ENCODE data around the gene FXYD5. TPM values are rescaled to one million over a fixed set of nuclear protein-coding genes. Genes with fewer than 3 reads are reported as not detected.

Gene FXYD5
- total and polyA plus RNA-seq, 2 donors (not counting 3 experiments of a cell fraction or from before 2014, with no cell fraction given), result 223 to 290 TPM

DNA sequence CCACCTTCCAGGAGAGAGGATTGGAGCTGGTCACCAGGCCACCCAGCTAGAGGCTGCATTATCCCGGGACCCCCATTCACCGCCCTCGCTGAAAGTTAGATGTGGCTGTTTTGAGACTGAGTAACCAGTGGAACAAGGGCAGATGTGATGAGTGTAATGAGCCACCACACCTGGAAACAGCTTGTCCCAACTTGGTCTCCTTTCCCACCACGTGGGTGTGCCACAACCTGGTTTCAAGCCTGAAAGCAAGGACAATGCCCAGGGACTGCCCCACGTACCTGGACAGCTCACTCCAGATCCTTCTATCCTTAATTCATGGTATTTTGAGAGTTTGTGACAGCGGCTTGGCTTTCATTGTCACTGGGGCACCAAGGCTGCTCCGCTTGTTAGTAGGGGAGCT lies 26.7 kb upstream of the FXYD5 start:
- DNase-seq (ENCODE audit: low read depth, low spot score) (no peak), FAIRE-seq (no peak)
- Histone ChIP-seq H3K9ac (replicated peaks; ENCODE audit: extremely low read depth, insufficient read depth, low read length) (no peak overlapping the region), H3K9me3 (replicated peaks; ENCODE audit: control insufficient read depth, insufficient read depth, low read length) (no peaks in the 10 kb centered on the region), H3K4me3 (replicated peaks in 1 of 3; ENCODE audit: insufficient read depth in 1 of 3, low read depth in 1 of 3, low read length in 3 of 3) (no peak overlapping the region), H3K4me1 (ENCODE audit: control insufficient read depth, extremely low read depth, insufficient read depth, low read length) (peaks cover 3% of the 10 kb centered on the region), H3K79me2 (ENCODE audit: control insufficient read depth, insufficient read depth, low read length) (no peaks in the 10 kb centered on the region), H3K4me2 (ENCODE audit: insufficient read depth, low read length) (no peak overlapping the region), H3K27me3 (ENCODE audit: control insufficient read depth in 2 of 2, insufficient read depth in 2 of 2, low read length in 2 of 2) (no peaks in the 10 kb centered on the region), H3K27ac (ENCODE audit: insufficient read depth, low read depth, low read length) (no peak overlapping the region), H2AFZ (ENCODE audit: low read depth, low read length) (no peak overlapping the region), H4K20me1 (replicated peaks; ENCODE audit: control insufficient read depth, extremely low read depth, insufficient read depth, low read length) (no peaks in the 10 kb centered on the region), H3K9me1 (replicated peaks; ENCODE audit: control insufficient read depth, extremely low read depth, insufficient read depth, low read length) (no peaks in the 10 kb centered on the region), H3K36me3 (ENCODE audit: control insufficient read depth in 2 of 2, extremely low read depth in 1 of 2, insufficient read depth in 2 of 2, low read length in 2 of 2) (no peaks in the 10 kb centered on the region)
- ChIA-PET CTCF (interaction anchor here (0.6 to 1.8 kb wide), 4 partner anchors 8 to 60 kb away, joined by 3 to 5 read pairs (median 4); no protein-coding TSS in a partner anchor), POLR2A (no interaction called here)
- TF ChIP-seq, protein P1, sequence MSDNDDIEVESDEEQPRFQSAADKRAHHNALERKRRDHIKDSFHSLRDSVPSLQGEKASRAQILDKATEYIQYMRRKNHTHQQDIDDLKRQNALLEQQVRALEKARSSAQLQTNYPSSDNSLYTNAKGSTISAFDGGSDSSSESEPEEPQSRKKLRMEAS (IDR thresholded peaks at IDR 0.05; ENCODE audit: insufficient read depth, insufficient read length), result no peak
- TF ChIP-seq, protein P2, sequence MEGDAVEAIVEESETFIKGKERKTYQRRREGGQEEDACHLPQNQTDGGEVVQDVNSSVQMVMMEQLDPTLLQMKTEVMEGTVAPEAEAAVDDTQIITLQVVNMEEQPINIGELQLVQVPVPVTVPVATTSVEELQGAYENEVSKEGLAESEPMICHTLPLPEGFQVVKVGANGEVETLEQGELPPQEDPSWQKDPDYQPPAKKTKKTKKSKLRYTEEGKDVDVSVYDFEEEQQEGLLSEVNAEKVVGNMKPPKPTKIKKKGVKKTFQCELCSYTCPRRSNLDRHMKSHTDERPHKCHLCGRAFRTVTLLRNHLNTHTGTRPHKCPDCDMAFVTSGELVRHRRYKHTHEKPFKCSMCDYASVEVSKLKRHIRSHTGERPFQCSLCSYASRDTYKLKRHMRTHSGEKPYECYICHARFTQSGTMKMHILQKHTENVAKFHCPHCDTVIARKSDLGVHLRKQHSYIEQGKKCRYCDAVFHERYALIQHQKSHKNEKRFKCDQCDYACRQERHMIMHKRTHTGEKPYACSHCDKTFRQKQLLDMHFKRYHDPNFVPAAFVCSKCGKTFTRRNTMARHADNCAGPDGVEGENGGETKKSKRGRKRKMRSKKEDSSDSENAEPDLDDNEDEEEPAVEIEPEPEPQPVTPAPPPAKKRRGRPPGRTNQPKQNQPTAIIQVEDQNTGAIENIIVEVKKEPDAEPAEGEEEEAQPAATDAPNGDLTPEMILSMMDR (IDR thresholded peaks at IDR 0.05; ENCODE audit: extremely low read depth in 1 of 2, insufficient read depth in 1 of 2, low read depth in 1 of 2, low read length in 2 of 2), result no peak
- TF ChIP-seq POLR2A (IDR thresholded peaks at IDR 0.05; ENCODE audit: low read depth, low read length) (no peak), FOS (IDR thresholded peaks at IDR 0.05; ENCODE audit: borderline replicate concordance, insufficient read depth, low read length) (no peak), POLR2AphosphoS5 (IDR thresholded peaks at IDR 0.05; ENCODE audit: insufficient read depth, low read depth, low read length) (no peak), MYC (IDR thresholded peaks at IDR 0.05; ENCODE audit: low read depth, low read length) (no peak), JUN (IDR thresholded peaks at IDR 0.05; ENCODE audit: borderline replicate concordance, insufficient read depth, insufficient read length, low read depth) (no peak), EZH2 (IDR thresholded peaks at IDR 0.05; ENCODE audit: borderline replicate concordance, low read depth, low read length, severe bottlenecking) (no peak), GATA2 (IDR thresholded peaks at IDR 0.05; ENCODE audit: insufficient read depth, insufficient read length, low read depth, low read length) (no peak)
- BruUV-seq (replicated peaks), result no TSS peak
- dilution Hi-C loops (cut with MboI; ENCODE audit: extremely low pct_ligation_motif_present, low sequenced_read_pairs), result no loop called here
- intact Hi-C loops (cut with micrococcal nuclease), result no loop called here

Data from endothelial cell of umbilical vein (primary cell).